NK-92 (cell line): ENCODE data around the gene WNT9B.

Source experiments
- DNase-seq: peaks from one replicate; lab custom pipeline; 2025; ENCODE audit not compliant: unreplicated experiment; lab: John Stamatoyannopoulos, UW

Gene WNT9B

GRCh38 chr17:46851029-46851741 is at the start of gene WNT9B:
TSS of gene WNT9B (plus strand) at chr17:46851583. CDS start at chr17:46851639, 56 bp downstream.
- DNase-seq: no peak

GRCh38 chr17:46802800-46803199 is 48.6 kb upstream of the WNT9B start:
- DNase-seq: no peak

- DNase-seq: no peak
Observed at GRCh38 chr17:46803544-46803943, 47.8 kb upstream of the WNT9B start.

- DNase-seq: no peak
Observed at GRCh38 chr17:46805771-46806170, 45.6 kb upstream of the WNT9B start.

- DNase-seq: no peak
Observed at GRCh38 chr17:46809110-46809571, 42.2 kb upstream of the WNT9B start.

- DNase-seq: no peak
Observed at GRCh38 chr17:46810837-46811236, 40.5 kb upstream of the WNT9B start.

GRCh38 chr17:46811978-46812583 is 39.3 kb upstream of the WNT9B start:
- DNase-seq: no peak

GRCh38 chr17:46812624-46813318 is 38.6 kb upstream of the WNT9B start:
- DNase-seq: no peak

GRCh38 chr17:46813920-46814319 is 37.5 kb upstream of the WNT9B start:
- no peak for DNase-seq

- DNase-seq: no peak
Observed at GRCh38 chr17:46814446-46814845, 36.9 kb upstream of the WNT9B start.

GRCh38 chr17:46815474-46816353 is 35.7 kb upstream of the WNT9B start:
- DNase-seq: no peak

GRCh38 chr17:46817151-46817900 is 34.1 kb upstream of the WNT9B start:
- no peak for DNase-seq

GRCh38 chr17:46817901-46818209 is 33.5 kb upstream of the WNT9B start:
- DNase-seq: no peak

GRCh38 chr17:46818316-46818928 is 33.0 kb upstream of the WNT9B start, which contains the start of gene WNT3:
TSS of gene WNT3 (minus strand) at chr17:46818692. CDS start at chr17:46818597, 95 bp downstream.
- no peak for DNase-seq

- DNase-seq: no peak
Observed at GRCh38 chr17:46818929-46819859, 32.2 kb upstream of the WNT9B start.

GRCh38 chr17:46819906-46820351 is 31.5 kb upstream of the WNT9B start:
- DNase-seq: no peak

- no peak for DNase-seq
Observed at GRCh38 chr17:46820592-46821450, 30.6 kb upstream of the WNT9B start.
